HG02970 (cell line): ENCODE results near the gene WNK1.
"Not testable (repeated sequence)": the region's sequence is repeated elsewhere in the genome, so short reads cannot be mapped to it uniquely, and the experiment has no call there.

Experiments used
- ATAC-seq: cut with Tn5 transposase; IDR thresholded peaks from one replicate; pipeline ENCODE4 v1.9.1; 2021; ENCODE audit warnings: mild to moderate bottlenecking, moderate library complexity, moderate number of reproducible peaks; ENCODE audit not compliant: unreplicated experiment, low FRiP score

Gene WNK1

GRCh38 chr12:776772-777373, 24.5 kb downstream of the WNK1 start:
- ATAC-seq = not testable (repeated sequence)

DNA sequence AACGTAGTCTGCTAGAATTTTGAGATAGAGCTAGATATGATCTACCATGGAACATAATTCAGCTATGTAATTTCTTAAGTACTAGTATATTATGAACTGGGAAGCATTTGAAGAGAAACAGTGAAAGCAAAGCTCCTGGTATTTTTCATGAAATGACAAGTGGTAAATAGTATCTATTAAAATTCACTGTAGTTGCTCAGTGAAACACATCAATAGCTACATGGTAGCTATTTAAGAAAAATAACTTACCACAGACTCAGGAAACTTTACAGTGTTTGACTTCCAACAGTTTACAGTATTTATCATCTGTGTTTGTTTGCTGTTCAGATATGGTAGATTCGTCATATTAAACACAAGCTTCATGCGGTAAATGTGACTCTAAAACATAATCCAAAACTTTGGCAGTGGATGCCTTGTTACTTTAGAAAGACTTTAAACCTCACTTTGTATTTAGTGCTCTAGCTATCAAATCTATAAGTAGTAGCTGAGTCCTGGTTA, 25.2 kb downstream of the WNK1 start:
- no peak for ATAC-seq

DNA sequence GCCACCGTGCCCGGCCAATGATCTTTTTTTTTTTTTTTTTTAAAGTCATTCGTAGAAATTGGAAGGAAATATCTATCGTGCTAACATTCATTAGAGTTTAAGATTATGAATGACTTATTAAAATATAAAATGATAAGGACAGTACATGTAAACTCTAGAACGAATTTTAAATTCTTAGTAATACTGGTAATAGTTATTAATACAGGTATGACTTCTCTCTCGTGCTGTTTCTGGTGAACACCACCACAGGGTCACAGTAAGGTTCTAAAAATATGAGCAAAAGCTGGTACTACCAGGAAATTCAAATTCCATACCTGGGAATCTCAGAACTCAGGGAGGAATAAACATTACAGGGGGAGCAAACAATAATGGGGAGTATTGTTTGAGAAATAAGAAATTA, 26.2 kb downstream of the WNK1 start:
- no peak for ATAC-seq

GRCh38 chr12:779745-780734, 27.7 kb downstream of the WNK1 start:
- no peak for ATAC-seq

GRCh38 chr12:780750-781379, 28.5 kb downstream of the WNK1 start:
- no peak for ATAC-seq

- no peak for ATAC-seq
Measured at GRCh38 chr12:785706-786105, 33.3 kb downstream of the WNK1 start.

DNA sequence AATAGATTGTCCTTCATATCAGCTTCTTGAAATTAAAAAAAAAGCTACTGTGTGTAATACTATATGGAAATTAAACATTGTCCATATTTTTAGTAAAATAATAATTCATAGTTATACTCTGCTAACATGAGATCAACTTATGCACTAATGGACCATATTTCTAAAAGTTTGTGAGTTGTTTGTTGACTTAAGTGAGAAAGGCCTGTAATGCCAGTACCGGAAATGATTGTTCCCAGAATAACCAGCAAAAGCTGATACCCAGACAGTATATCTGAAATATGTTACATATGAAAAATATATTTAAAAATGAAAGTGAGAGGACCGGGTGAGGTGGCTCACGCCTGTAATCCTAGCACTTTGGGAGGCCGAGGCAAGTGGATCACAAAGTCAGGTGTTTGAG, 35.9 kb downstream of the WNK1 start:
- ATAC-seq = no peak

DNA sequence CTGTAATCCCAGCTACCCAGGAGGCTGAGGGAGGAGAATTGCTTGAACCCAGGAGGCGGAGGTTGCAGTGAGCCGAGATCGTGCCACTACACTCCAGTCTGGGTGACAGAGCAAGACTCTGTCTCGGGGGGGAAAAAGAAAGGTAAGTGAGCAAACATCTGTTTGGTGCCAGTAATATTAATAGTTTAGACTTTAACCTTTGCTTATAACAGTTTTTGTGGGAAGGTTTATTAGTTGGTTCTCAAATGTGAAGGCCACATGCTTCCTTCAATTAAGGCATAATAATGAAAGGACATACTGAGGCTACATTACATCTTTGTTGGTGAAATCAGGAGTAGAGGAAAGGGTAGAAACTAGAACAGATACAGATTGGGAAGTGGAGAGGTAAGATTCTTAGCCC, 36.4 kb downstream of the WNK1 start:
- ATAC-seq = not testable (repeated sequence)

GRCh38 chr12:789852-790563, 37.6 kb downstream of the WNK1 start:
- no peak for ATAC-seq

DNA sequence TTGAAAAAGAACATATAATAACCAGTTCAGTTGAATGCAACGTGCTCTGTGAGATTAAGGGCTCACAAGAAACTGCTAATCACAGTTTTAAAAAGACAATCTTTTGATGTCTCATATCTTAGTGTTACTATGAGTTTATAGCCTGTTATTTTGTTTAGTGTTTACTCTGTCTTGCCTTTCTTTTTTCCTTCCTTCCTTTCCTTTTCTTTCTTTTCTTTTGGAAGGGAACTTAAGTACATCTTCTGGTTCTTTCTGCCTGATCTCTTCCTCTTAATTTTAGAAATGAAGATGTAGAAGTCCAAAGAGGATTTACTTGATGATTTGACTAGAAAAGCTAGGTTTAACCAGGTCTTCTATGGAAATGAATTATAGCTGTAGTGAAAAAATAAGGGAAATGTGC, 38.2 kb downstream of the WNK1 start:
- no peak for ATAC-seq

DNA sequence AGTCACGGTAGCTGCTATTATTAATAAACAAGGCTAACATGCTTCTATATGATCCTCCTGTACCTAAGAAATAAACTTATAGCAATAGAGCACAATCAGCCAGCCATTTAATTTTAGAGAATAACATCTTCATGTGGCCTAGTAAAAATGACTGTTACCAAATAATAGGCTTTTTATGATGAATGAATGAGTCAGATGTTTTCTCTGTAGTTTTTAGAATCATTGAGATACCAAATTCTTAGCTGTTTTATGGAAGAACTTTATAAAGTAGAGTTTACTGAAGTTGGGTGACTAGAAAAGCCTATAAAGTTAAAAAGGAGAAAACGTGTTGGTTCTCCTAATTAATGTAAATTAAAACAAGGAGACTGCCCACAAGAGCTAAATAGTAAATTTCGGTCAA, 40.7 kb downstream of the WNK1 start:
- no peak for ATAC-seq

DNA sequence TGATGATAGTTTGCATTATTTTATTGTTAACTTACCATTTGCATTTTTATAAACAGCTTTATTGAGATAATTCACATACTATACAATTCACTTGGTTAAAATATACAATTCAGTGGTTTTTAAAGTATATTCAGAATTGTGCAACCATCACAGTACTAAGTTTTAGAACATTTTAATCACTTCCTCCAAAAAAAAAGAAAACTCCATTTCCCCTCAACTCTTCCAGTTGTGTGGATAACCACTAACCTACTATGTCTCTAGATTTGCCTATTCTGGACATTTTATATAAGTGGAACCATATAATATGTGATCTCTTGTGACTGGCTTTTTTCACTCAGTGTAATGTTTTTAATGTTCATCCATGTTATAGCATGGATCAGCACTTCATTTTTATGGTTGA, 41.3 kb downstream of the WNK1 start:
- ATAC-seq = no peak

DNA sequence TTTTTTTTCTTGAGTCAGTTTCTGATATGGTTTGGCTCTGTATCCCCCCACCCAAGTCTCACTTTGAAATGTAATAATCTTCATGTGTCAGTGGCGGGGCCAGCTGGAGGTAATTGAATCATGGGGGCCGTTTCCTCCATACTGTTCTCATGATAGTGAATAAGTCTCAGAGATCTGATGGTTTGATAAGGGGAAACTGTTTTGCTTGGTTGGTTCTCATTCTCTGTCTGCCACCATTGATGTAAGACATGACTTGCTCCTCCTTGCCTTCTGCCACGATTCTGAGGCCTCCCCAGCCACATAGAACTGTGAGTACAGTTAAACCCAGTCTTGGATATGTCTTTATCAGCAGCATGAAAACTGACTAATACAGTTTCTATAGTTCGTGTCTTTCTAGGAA, 42.9 kb downstream of the WNK1 start:
- no peak for ATAC-seq

GRCh38 chr12:800401-800800, 48.0 kb downstream of the WNK1 start:
- no peak for ATAC-seq

GRCh38 chr12:802242-803120, 50.1 kb downstream of the WNK1 start:
- no peak for ATAC-seq

DNA sequence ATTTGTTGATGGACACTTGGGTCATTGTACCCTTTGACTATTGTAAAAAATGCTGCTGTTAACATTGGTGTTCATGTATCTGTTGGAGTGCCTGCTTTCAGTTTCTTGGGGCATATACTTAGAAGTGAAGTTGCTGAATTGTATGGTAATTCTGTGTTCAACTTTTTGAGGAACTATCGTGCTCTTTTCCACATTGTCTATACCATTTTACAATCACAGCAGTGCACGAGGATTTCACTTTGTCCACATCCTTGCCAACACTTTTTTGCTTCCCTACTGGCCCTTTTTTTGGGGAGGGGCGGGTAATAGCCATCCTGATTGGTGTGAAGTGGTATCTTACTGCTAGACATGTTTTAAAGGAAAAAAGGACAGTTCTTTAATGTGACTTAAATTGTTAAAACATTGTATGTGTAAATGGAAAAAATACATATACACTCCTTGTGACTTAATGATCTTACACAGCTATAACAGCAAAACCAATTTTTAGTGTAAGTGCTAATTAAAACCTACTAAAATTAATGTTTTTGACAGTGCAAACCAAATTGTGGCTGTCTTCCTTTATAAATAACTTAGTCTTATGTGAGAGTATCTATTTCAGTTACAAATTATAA, 52.7 kb downstream of the WNK1 start:
- ATAC-seq = no peak

- ATAC-seq = no peak
Measured at GRCh38 chr12:806200-806791, 53.9 kb downstream of the WNK1 start.

GRCh38 chr12:807041-807735, 54.8 kb downstream of the WNK1 start:
- ATAC-seq = no peak
